Adipocyte (in vitro differentiated cells): ENCODE results near the gene UVSSA.

ENCODE experiments used
- DNase-seq: peaks from one replicate; pipeline ENCODE4 v3.0.0-alpha.2; 2015; ENCODE audit warnings: low read depth
- H3K27me3 ChIP-seq: replicated peaks from 2 replicates; pipeline ENCODE4 v1.7.0; 2013; ENCODE audit warnings: mild to moderate bottlenecking, low read length, moderate library complexity; ENCODE audit not compliant: control insufficient read depth, insufficient read depth
- H3K36me3 ChIP-seq: 2 replicates; pipeline ENCODE4 v1.7.0; 2013; ENCODE audit warnings: low read length, mild to moderate bottlenecking, moderate library complexity; ENCODE audit not compliant: control insufficient read depth, insufficient read depth, severe bottlenecking
- H3K4me1 ChIP-seq: 2 replicates; pipeline ENCODE4 v1.7.0; 2013; ENCODE audit warnings: mild to moderate bottlenecking, low read length, moderate library complexity; ENCODE audit not compliant: control insufficient read depth, insufficient read depth
- H3K4me3 ChIP-seq: 2 replicates; pipeline ENCODE4 v1.7.0; 2013; ENCODE audit warnings: mild to moderate bottlenecking, low read length, moderate library complexity
- H3K9ac ChIP-seq: 2 replicates; pipeline ENCODE4 v1.7.0; 2013; ENCODE audit warnings: mild to moderate bottlenecking, low read length, moderate library complexity
- H3K9me3 ChIP-seq: 2 replicates; pipeline ENCODE4 v1.7.0; 2013; ENCODE audit warnings: mild to moderate bottlenecking, low read length, moderate library complexity; ENCODE audit not compliant: control insufficient read depth

The UVSSA gene

GRCh38 chr4:1404573-1405253 is 57.7 kb downstream of the UVSSA start:
- Histone ChIP-seq H3K4me3 (no peak overlapping the region), H3K27me3 (peaks cover 62% of the 10 kb centered on the region)

GRCh38 chr4:1405254-1405635 is 58.2 kb downstream of the UVSSA start:
- Histone ChIP-seq H3K36me3 (no peaks in the 10 kb centered on the region), H3K27me3 (peaks cover 61% of the 10 kb centered on the region), H3K9me3 (no peaks in the 10 kb centered on the region), H3K4me3 (no peak overlapping the region), H3K9ac (no peak overlapping the region), H3K4me1 (no peaks in the 10 kb centered on the region)
- DNase-seq: no peak

More at GRCh38 chr4:1404573-1405253, 57.7 kb downstream of the UVSSA start:
- no peak for DNase-seq
- H3K4me1 ChIP-seq: no peaks in the 10 kb centered on the region
- no peaks in the 10 kb centered on the region for H3K9me3 ChIP-seq
- H3K9ac ChIP-seq: no peak overlapping the region
- H3K36me3 ChIP-seq: no peaks in the 10 kb centered on the region

DNA sequence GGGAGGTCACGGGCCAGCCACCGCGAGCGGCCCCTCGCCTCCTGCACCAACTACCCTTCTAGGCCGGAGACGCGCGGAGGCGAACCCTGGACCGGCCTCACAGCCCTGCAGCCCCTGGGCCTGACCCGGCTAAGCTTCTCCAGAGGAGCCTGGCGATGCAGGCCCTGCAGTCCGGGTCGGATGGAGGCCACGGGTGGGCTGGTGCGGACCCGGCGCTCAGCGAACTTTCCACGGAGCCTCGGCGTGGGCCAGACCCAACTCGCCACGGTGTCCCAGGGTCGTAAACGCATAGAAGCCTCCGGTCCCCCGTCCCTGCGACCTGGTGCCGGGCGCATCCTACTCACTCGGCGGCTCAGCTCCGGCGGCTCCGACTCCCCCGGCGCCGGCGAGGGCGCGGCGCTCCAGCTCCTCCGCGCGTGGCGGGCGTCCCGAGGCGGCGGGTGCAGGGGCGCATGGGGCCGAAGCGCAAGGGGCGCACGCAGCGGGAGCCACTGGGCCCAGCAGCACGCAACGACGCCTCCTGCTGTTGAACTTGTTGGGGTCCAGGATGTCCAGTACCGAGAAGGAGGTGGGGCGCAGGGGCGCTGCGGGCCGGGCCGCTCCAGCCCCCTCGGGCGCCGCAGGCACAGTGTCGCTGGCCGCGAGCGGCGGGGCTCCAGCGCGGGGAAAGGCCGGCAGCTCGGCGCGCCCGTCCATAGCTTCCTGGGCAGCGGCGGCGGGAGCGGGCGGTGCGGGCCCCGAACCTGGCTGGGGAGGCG is 58.8 kb downstream of the UVSSA start:
- Histone ChIP-seq H3K36me3 (no peaks in the 10 kb centered on the region), H3K4me3 (no peak overlapping the region), H3K4me1 (no peaks in the 10 kb centered on the region), H3K9me3 (no peaks in the 10 kb centered on the region), H3K9ac (no peak overlapping the region), H3K27me3 (peaks cover 57% of the 10 kb centered on the region)
- no peak for DNase-seq

GRCh38 chr4:1406394-1406980 is 59.5 kb downstream of the UVSSA start, which contains the start of gene NKX1-1:
Gene NKX1-1 (minus strand): TSS chr4:1406442. CDS start chr4:1406442, 0 bp downstream.
- no peak within 1 kb of the TSS for H3K9ac ChIP-seq
- no peaks in the 10 kb centered on the region for H3K9me3 ChIP-seq
- H3K36me3 ChIP-seq: no peaks in the 10 kb centered on the region
- no peaks in the 10 kb centered on the region for H3K4me1 ChIP-seq
- H3K4me3 ChIP-seq: no peak within 1 kb of the TSS
- peaks cover 59% of the 10 kb centered on the region for H3K27me3 ChIP-seq
- no peak for DNase-seq

DNA sequence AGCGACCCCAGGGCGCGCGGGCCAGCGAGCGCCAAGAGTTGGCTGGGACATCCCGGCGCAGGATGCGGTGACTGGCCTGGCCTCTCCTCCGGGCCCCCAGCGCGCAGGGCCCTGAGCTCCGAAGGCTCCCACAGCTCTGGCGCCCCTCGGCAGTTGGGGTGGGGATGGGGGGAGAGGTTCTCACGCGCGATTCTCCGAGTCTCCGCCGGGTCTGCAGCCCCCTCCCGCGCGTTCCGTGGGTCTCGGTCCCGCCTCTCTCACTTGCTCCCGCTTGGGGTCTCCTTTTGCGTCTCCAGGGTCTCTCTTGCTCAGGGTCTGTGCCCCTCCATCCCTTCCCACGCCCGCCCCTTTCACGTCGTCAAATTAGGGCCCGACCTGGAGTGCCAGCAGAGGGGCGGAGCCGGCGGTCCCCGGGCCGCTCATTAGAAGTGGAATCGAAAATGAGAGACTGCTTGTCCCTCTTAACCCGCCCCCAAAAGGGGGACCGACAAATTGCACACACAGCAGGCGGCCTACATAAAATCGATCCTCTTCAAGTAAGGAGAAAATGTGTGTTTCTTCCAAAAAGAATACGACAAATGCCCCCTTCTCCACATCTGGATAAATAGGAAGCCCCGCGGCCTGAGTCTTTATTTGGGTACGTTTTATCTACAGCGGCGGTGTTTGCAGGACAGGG is 60.1 kb downstream of the UVSSA start:
- Histone ChIP-seq H3K4me1 (no peaks in the 10 kb centered on the region), H3K4me3 (no peak overlapping the region), H3K36me3 (no peaks in the 10 kb centered on the region), H3K9me3 (no peaks in the 10 kb centered on the region), H3K27me3 (peaks cover 55% of the 10 kb centered on the region), H3K9ac (no peak overlapping the region)
- no peak for DNase-seq

GRCh38 chr4:1407657-1408333 is 60.8 kb downstream of the UVSSA start:
- Histone ChIP-seq H3K4me3 (no peak overlapping the region), H3K27me3 (peaks cover 55% of the 10 kb centered on the region)
- no peak for DNase-seq

GRCh38 chr4:1408418-1408817 is 61.4 kb downstream of the UVSSA start:
- no peak overlapping the region for H3K4me3 ChIP-seq
- no peak for DNase-seq

More at GRCh38 chr4:1407657-1408333, 60.8 kb downstream of the UVSSA start:
- H3K36me3 ChIP-seq: no peaks in the 10 kb centered on the region
- H3K4me1 ChIP-seq: no peaks in the 10 kb centered on the region
- no peak overlapping the region for H3K9ac ChIP-seq
- H3K9me3 ChIP-seq: no peaks in the 10 kb centered on the region

GRCh38 chr4:1409079-1409478 is 62.1 kb downstream of the UVSSA start:
- Histone ChIP-seq H3K4me1 (no peaks in the 10 kb centered on the region), H3K36me3 (no peaks in the 10 kb centered on the region), H3K9me3 (no peaks in the 10 kb centered on the region), H3K27me3 (peaks cover 67% of the 10 kb centered on the region), H3K9ac (no peak overlapping the region), H3K4me3 (no peak overlapping the region)
- DNase-seq: no peak

More at GRCh38 chr4:1408418-1408817, 61.4 kb downstream of the UVSSA start:
- H3K27me3 ChIP-seq: peaks cover 61% of the 10 kb centered on the region
- H3K9me3 ChIP-seq: no peaks in the 10 kb centered on the region
- no peaks in the 10 kb centered on the region for H3K36me3 ChIP-seq
- H3K9ac ChIP-seq: no peak overlapping the region
- H3K4me1 ChIP-seq: no peaks in the 10 kb centered on the region

DNA sequence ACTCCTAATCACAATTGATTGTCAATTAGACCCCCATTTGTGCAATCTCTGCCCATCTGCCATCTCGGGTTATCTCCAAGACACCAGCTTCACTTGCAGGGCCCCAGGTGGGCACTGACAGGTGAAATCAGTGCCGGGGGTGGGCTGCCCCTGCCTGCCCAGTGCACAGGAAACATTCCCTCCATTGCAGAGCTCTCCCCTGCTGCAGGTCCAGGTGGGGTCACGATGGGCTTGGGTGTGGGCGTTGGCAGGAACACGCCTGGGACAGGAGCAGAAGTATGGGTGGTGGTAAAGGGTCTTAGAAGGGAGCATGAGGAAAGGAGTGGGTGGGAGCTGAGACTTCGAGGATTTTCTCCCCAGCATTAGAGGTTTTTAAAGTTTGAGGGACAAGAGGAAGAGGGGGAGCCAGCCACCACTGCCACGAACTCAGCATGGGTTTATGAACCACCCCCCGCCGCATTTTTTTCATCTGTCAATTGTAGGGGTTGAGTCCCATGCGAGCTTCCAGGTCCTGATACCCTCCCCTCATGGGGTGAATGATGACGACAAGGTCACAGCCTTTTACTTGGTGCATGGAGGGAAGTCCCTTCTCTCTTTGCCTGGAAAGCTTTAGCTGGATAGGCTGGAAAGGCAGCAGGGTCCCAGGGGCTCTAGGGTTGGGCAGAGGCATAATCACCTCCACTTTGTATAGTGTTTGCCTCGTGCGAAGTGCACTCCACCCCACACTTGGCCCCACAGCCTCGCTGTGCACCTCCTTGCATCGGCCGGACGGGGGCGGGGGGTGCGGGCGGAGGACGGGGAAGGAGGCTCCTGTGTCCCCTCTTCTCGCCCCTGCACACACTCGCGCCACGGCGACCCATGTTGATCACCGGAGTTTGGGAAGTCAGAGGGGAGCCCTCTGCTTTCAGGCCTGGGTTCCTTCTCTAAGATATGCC is 62.8 kb downstream of the UVSSA start:
- H3K4me3 ChIP-seq: no peak overlapping the region
- no peaks in the 10 kb centered on the region for H3K36me3 ChIP-seq
- H3K9me3 ChIP-seq: no peaks in the 10 kb centered on the region
- no peaks in the 10 kb centered on the region for H3K4me1 ChIP-seq
- no peak for DNase-seq
- H3K9ac ChIP-seq: no peak overlapping the region
- peaks cover 67% of the 10 kb centered on the region for H3K27me3 ChIP-seq
